ENCODE results near the gene ADGRG1.

- TF ChIP-seq CTCF (IDR thresholded peaks at IDR 0.05) (no peak), POLR2A (IDR thresholded peaks at IDR 0.05) (no peak)
Observed at GRCh38 chr16:57604177-57604576, 24.3 kb upstream of the ADGRG1 start.
